GM23338 (cell line): ENCODE results near the gene UVSSA. TPM values are rescaled to one million over a fixed set of nuclear protein-coding genes. Genes with fewer than 3 reads are reported as not detected.

ENCODE experiments used
- ATAC-seq: fragments of 200-7000 bp; cut with Tn5 transposase; 3 replicates; pipeline ENCODE4 v1.9.1; 2020
- DNase-seq: peaks from one replicate; pipeline ENCODE4 v3.0.0-alpha.2; 2015; ENCODE audit warnings: low spot score
- H2AFZ ChIP-seq: fragments of 200-600 bp; sonication (generic); 2 replicates; pipeline ENCODE4 v1.8.0; 2016; ENCODE audit warnings: antibody characterized with exemption, mild to moderate bottlenecking, moderate library complexity
- H3F3A ChIP-seq: fragments of 200-600 bp; sonication (generic); replicated peaks from 2 replicates; pipeline ENCODE4 v1.8.0; 2017; ENCODE audit warnings: antibody characterized with exemption, mixed run types, low read depth
- H3K27ac ChIP-seq: fragments of 200-600 bp; sonication (generic); 2 replicates; pipeline ENCODE4 v1.6.1; 2016; ENCODE audit warnings: low read depth
- H3K27me3 ChIP-seq: fragments of 200-600 bp; sonication (generic); 2 replicates; pipeline ENCODE4 v1.8.0; 2016; ENCODE audit warnings: mild to moderate bottlenecking, mixed run types, moderate library complexity; ENCODE audit not compliant: insufficient read depth
- H3K36me3 ChIP-seq: fragments of 200-600 bp; sonication (generic); 2 replicates; pipeline ENCODE4 v1.8.0; 2016; ENCODE audit warnings: mild to moderate bottlenecking; ENCODE audit not compliant: insufficient read depth
- H3K4me1 ChIP-seq: fragments of 200-600 bp; sonication (generic); 2 replicates; pipeline ENCODE4 v1.8.0; 2016; ENCODE audit warnings: mild to moderate bottlenecking, moderate library complexity; ENCODE audit not compliant: insufficient read depth
- H3K4me2 ChIP-seq: fragments of 200-600 bp; sonication (generic); 2 replicates; pipeline ENCODE4 v1.7.1; 2017; ENCODE audit warnings: mixed run types
- H3K4me3 ChIP-seq: fragments of 200-600 bp; sonication (generic); 2 replicates; pipeline ENCODE4 v1.6.1; 2016; ENCODE audit warnings: mixed run types
- H3K79me2 ChIP-seq: fragments of 200-600 bp; sonication (generic); replicated peaks from 2 replicates; pipeline ENCODE4 v1.8.0; 2017; ENCODE audit warnings: mild to moderate bottlenecking; ENCODE audit not compliant: insufficient read depth
- H3K9me2 ChIP-seq: fragments of 200-600 bp; sonication (generic); 2 replicates; pipeline ENCODE4 v1.8.0; 2017; ENCODE audit not compliant: insufficient read depth
- H4K20me1 ChIP-seq: fragments of 200-600 bp; sonication (generic); replicated peaks from 2 replicates; pipeline ENCODE4 v1.8.0; 2017; ENCODE audit warnings: mild to moderate bottlenecking; ENCODE audit not compliant: insufficient read depth
- H3K27ac Mint-ChIP-seq: 2 replicates; pipeline ENCODE4 v1.8.0; 2020; ENCODE audit warnings: inconsistent platforms, mild to moderate bottlenecking, moderate library complexity, mixed read lengths
- H3K27me3 Mint-ChIP-seq: 3 replicates; pipeline ENCODE4 v1.8.0; 2022; ENCODE audit warnings: low read depth, mild to moderate bottlenecking, moderate library complexity, mixed read lengths, inconsistent platforms; ENCODE audit not compliant: insufficient read depth, poor library complexity
- H3K36me3 Mint-ChIP-seq: 3 replicates; pipeline ENCODE4 v1.8.0; 2021; ENCODE audit warnings: low read depth, mild to moderate bottlenecking, inconsistent platforms, moderate library complexity, mixed read lengths
- H3K4me1 Mint-ChIP-seq: 3 replicates; pipeline ENCODE4 v1.8.0; 2020; ENCODE audit warnings: mild to moderate bottlenecking, inconsistent platforms, mixed read lengths
- H3K4me3 Mint-ChIP-seq: 3 replicates; pipeline ENCODE4 v1.8.0; 2021; ENCODE audit warnings: moderate library complexity, mild to moderate bottlenecking, inconsistent platforms, mixed read lengths
- H3K9me3 Mint-ChIP-seq: 3 replicates; pipeline ENCODE4 v1.8.0; 2020; ENCODE audit warnings: moderate library complexity, mild to moderate bottlenecking, inconsistent platforms, mixed read lengths
- CTCF ChIP-seq, 2 experiments: fragments of 200-600 bp in 1 of 2; sonication (generic) in 1 of 2; conservative IDR thresholded peaks; 2 replicates each; pipeline versions ENCODE4 v1.5.1 to v1.6.1; 2016 to 2017; ENCODE audit warnings: antibody characterized with exemption in 2 of 2, low read depth in 2 of 2, mild to moderate bottlenecking in 2 of 2, moderate library complexity in 1 of 2
- EZH2 ChIP-seq: fragments of 200-600 bp; sonication (generic); IDR thresholded peaks from one replicate; pipeline ENCODE4 v1.8.0; 2017; ENCODE audit warnings: antibody characterized with exemption, mild to moderate bottlenecking, low read depth; ENCODE audit not compliant: unreplicated experiment
- EZH2phosphoT487 ChIP-seq: fragments of 200-600 bp; sonication (generic); IDR thresholded peaks from one replicate; pipeline ENCODE4 v1.8.1; 2018; ENCODE audit warnings: antibody characterized with exemption; ENCODE audit not compliant: unreplicated experiment
- JUNB ChIP-seq: IDR thresholded peaks from one replicate; pipeline ENCODE4 v1.6.1; 2016; ENCODE audit warnings: antibody characterized with exemption; ENCODE audit not compliant: unreplicated experiment
- NANOG ChIP-seq: IDR thresholded peaks from 2 replicates; pipeline ENCODE4 v1.6.1; 2016; ENCODE audit warnings: antibody characterized with exemption, borderline replicate concordance
- POLR2AphosphoS5 ChIP-seq: IDR thresholded peaks from 2 replicates; pipeline ENCODE4 v1.6.1; 2016; ENCODE audit warnings: antibody characterized with exemption, low read depth
- REST ChIP-seq: IDR thresholded peaks from one replicate; pipeline ENCODE4 v1.6.1; 2018; ENCODE audit warnings: antibody characterized with exemption; ENCODE audit not compliant: unreplicated experiment
- STAT1 ChIP-seq: IDR thresholded peaks from one replicate; pipeline ENCODE4 v1.6.1; 2016; ENCODE audit warnings: antibody characterized with exemption; ENCODE audit not compliant: unreplicated experiment
- ZNF331 ChIP-seq: fragments of 250-450 bp; sonication (Bioruptor Pico); IDR thresholded peaks from 2 replicates; pipeline ENCODE4 v1.5.0; 2020; ENCODE audit warnings: low read depth, mild to moderate bottlenecking, moderate library complexity
- ZNF462 ChIP-seq: fragments of 250-450 bp; sonication (Bioruptor Pico); IDR thresholded peaks from 2 replicates; pipeline ENCODE4 v1.5.0; 2020; ENCODE audit warnings: mild to moderate bottlenecking, moderate library complexity
- polyA plus RNA-seq: library from polyadenylated mRNA; unstranded; fragments of >200 nt; fragmentation: Nextera tagmentation; extraction: Ambion mirVana; gene quantifications from 2 replicates; pipeline ENCODE4 v1.2.1, GENCODE V29; 2016
- total RNA-seq: library from RNA; depleted of rRNA; stranded (reverse); fragments of >200 nt; shearing (Covaris generic); gene quantifications from 2 replicates; pipeline ENCODE4 v1.2.3, GENCODE V29; 2014

The UVSSA gene
- total and polyA plus RNA-seq, 2 experiments from 2014 or later, result 6.5 to 27.7 TPM

GRCh38 chr4:1302159-1302558 is 44.8 kb upstream of the UVSSA start:
- no peaks in the 10 kb centered on the region for H3K36me3 ChIP-seq
- Mint-ChIP-seq H3K4me1 (peaks cover 17% of the 10 kb centered on the region), H3K36me3 (peaks cover 17% of the 10 kb centered on the region), H3K27me3 (peaks cover 9% of the 10 kb centered on the region), H3K27ac (no peak overlapping the region), H3K4me3 (no peak overlapping the region), H3K9me3 (no peaks in the 10 kb centered on the region)
- TF ChIP-seq NANOG, result no peak
- TF ChIP-seq STAT1, result no peak
- no peak for TF ChIP-seq JUNB
- no peak for TF ChIP-seq ZNF331 (CRISPR knock-in tag)
- no peak for TF ChIP-seq EZH2
- no peak for TF ChIP-seq CTCF (conservative IDR thresholded peaks at IDR 0.05; ENCODE audit: low read depth in 2 of 2)
- H3F3A ChIP-seq, result no peaks in the 10 kb centered on the region
- no peak overlapping the region for H3K4me3 ChIP-seq
- H3K79me2 ChIP-seq, result peaks cover 98% of the 10 kb centered on the region
- H3K9me2 ChIP-seq, result no peaks in the 10 kb centered on the region
- DNase-seq (no peak), ATAC-seq (no peak)
- H2AFZ ChIP-seq, result no peak overlapping the region
- no peaks in the 10 kb centered on the region for H3K27me3 ChIP-seq
- no peaks in the 10 kb centered on the region for H3K4me1 ChIP-seq
- H3K27ac ChIP-seq, result no peak overlapping the region
- peaks cover 50% of the 10 kb centered on the region; the same call in 1 of the 2 replicates for H4K20me1 ChIP-seq
- no peak overlapping the region for H3K4me2 ChIP-seq

- Mint-ChIP-seq H3K27ac (peak overlapping the region; percentile 75; the same call in 1 of the 2 replicates), H3K9me3 (no peaks in the 10 kb centered on the region), H3K4me1 (peaks cover 23% of the 10 kb centered on the region), H3K36me3 (peaks cover 13% of the 10 kb centered on the region; the same call in 2 of the 3 replicates), H3K27me3 (peaks cover 7% of the 10 kb centered on the region), H3K4me3 (no peak overlapping the region)
- H3K27ac ChIP-seq, result no peak overlapping the region
- no peak for DNase-seq
- no peak overlapping the region for H3K4me3 ChIP-seq
- H3K27me3 ChIP-seq, result no peaks in the 10 kb centered on the region
- H3K36me3 ChIP-seq, result no peaks in the 10 kb centered on the region
- peaks cover 93% of the 10 kb centered on the region for H3K79me2 ChIP-seq
- no peaks in the 10 kb centered on the region for H3K9me2 ChIP-seq
- H3K4me2 ChIP-seq, result no peak overlapping the region
- no peak overlapping the region for H2AFZ ChIP-seq
- peaks cover 40% of the 10 kb centered on the region; the same call in 1 of the 2 replicates for H4K20me1 ChIP-seq
- H3F3A ChIP-seq, result peaks cover 3% of the 10 kb centered on the region; the same call in 1 of the 2 replicates
- ATAC-seq, result no peak
- peaks cover 8% of the 10 kb centered on the region for H3K4me1 ChIP-seq
- TF ChIP-seq EZH2phosphoT487, result no peak
- no peak for TF ChIP-seq REST
- no peak for TF ChIP-seq ZNF462 (CRISPR knock-in tag)
- TF ChIP-seq POLR2AphosphoS5, result no peak
- TF ChIP-seq JUNB, result no peak
Measured at GRCh38 chr4:1305261-1305711, 41.7 kb upstream of the UVSSA start.
